Ishikawa (cell line): Measurements from ENCODE around the gene NCOR2.

ENCODE experiments used
- CEBPB ChIP-seq: IDR thresholded peaks from 2 replicates; pipeline ENCODE4 v1.6.1; 2012
- EGR1 ChIP-seq: IDR thresholded peaks from 2 replicates; pipeline ENCODE4 v1.6.1; 2012
- EP300 ChIP-seq: IDR thresholded peaks from 2 replicates; pipeline ENCODE4 v1.6.1; 2012; ENCODE audit warnings: borderline replicate concordance
- MAX ChIP-seq: IDR thresholded peaks from 2 replicates; pipeline ENCODE4 v1.6.1; 2012
- NFIC ChIP-seq: IDR thresholded peaks from 2 replicates; pipeline ENCODE4 v1.6.1; 2012
- RAD21 ChIP-seq: IDR thresholded peaks from 2 replicates; pipeline ENCODE4 v1.6.1; 2012; ENCODE audit warnings: low read depth
- REST ChIP-seq: IDR thresholded peaks from 2 replicates; pipeline ENCODE4 v1.6.1; 2012; ENCODE audit warnings: low read depth, mild to moderate bottlenecking
- TAF1 ChIP-seq: IDR thresholded peaks from 2 replicates; pipeline ENCODE4 v1.6.1; 2012; ENCODE audit warnings: low read depth, mild to moderate bottlenecking
- USF1 ChIP-seq: IDR thresholded peaks from 2 replicates; pipeline ENCODE4 v1.6.1; 2012
- YY1 ChIP-seq: IDR thresholded peaks from 2 replicates; pipeline ENCODE4 v1.6.1; 2012; ENCODE audit warnings: low read depth

GRCh38 chr12:124551268-124552144, 15.9 kb downstream of the NCOR2 start:
- TF ChIP-seq REST: no peak
- peak; percentile 62 for TF ChIP-seq MAX
- TF ChIP-seq RAD21: no peak; the same call in 1 of the 2 replicates
- peak; percentile 85 for TF ChIP-seq EP300
- TF ChIP-seq EGR1: no peak
- TF ChIP-seq YY1: no peak
- TF ChIP-seq USF1: 0 out of 2 replicates have a peak, but pooled peaks have one; percentile 9
- peak; percentile 4; the same call in 1 of the 2 replicates for TF ChIP-seq CEBPB
- no peak for TF ChIP-seq TAF1
- peak; percentile 83 for TF ChIP-seq NFIC
